ENCODE measurements around the gene ZP1.
"Not testable (repeated sequence)": the region's sequence is repeated elsewhere in the genome, so short reads cannot be mapped to it uniquely, and the experiment has no call there.

The ZP1 gene

DNA sequence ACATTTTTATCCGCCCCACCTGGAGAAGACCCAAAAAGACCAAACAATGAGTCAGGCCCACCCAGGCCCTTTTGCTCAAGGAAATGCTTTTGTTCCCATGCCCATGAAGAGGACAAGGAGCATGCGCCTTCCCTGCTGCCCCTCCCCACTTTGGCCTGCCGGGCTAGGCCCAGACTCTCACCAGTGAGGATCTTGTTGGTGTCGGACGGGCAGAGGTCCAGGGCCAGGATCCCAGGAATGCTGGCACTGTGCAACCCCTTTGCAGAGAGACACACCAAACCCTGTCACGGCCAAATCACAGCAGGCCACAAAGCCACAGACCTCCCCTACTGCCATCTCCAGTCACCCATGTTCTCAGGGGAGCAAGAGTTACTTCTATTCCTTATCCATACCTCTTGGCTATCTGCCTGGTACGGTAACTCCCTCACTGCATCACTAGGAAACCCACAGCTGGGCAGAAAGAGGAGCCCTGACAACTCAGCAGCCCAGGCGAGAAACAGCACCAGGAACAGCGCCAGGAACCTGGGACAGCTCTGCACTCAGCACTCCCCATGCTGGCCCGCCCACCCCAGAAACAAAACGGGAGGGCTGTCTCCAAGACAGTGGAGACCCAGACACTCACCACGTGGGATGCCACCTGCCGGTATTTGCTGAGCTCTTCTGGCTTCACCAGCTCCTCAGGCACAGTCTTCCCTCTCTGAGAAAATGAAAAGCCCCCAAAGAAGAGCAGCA, 33.5 kb downstream of the ZP1 start:
- TF ChIP-seq CTCF (IDR thresholded peaks at IDR 0.05) (no peak), ZFX (IDR thresholded peaks at IDR 0.05; ENCODE audit: borderline replicate concordance) (no peak)
- no peak overlapping the region for H3K27ac ChIP-seq

DNA sequence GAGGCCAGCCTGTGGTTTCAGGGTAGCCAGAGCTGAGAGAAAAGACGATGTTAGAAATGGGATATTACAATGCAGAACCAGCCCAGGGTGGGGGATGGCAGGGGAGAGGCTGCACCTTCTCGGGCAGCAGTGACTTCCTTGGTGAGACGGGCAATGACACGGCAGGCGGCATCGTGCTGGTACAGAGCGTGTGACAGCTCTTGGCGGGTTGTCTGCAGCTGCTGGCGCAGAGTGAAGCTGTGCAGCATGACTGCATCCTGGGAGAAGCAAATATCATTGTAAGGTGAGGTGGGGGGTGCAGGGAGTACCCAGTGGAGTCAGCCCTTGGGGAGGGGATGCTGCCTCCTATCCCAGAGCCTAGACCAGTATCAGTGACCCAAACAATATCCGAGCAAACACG, 35.3 kb downstream of the ZP1 start:
- H3K27ac ChIP-seq, result no peak overlapping the region
- TF ChIP-seq CTCF (IDR thresholded peaks at IDR 0.05) (no peak), ZFX (IDR thresholded peaks at IDR 0.05; ENCODE audit: borderline replicate concordance) (no peak)

- TF ChIP-seq CTCF (IDR thresholded peaks at IDR 0.05), result no peak
- no peak for TF ChIP-seq ZFX (IDR thresholded peaks at IDR 0.05; ENCODE audit: borderline replicate concordance)
- H3K27ac ChIP-seq, result peak overlapping the region; percentile 91
Measured at GRCh38 chr11:60905047-60905446, 37.7 kb downstream of the ZP1 start.

- peak overlapping the region; percentile 91 for H3K27ac ChIP-seq
- TF ChIP-seq CTCF (IDR thresholded peaks at IDR 0.05) (no peak), ZFX (IDR thresholded peaks at IDR 0.05; ENCODE audit: borderline replicate concordance) (no peak)
Measured at GRCh38 chr11:60905551-60906113, 38.3 kb downstream of the ZP1 start.

- TF ChIP-seq CTCF (IDR thresholded peaks at IDR 0.05), result no peak
- no peak for TF ChIP-seq ZFX (IDR thresholded peaks at IDR 0.05; ENCODE audit: borderline replicate concordance)
- peak within 1 kb of the TSS; percentile 91 for H3K27ac ChIP-seq
Measured at GRCh38 chr11:60906132-60906972, 39.0 kb downstream of the ZP1 start, which contains the start of gene PRPF19. Gene PRPF19, minus strand, starts transcription at chr11:60906585. Its CDS starts 203 bp downstream, at chr11:60906382.

DNA sequence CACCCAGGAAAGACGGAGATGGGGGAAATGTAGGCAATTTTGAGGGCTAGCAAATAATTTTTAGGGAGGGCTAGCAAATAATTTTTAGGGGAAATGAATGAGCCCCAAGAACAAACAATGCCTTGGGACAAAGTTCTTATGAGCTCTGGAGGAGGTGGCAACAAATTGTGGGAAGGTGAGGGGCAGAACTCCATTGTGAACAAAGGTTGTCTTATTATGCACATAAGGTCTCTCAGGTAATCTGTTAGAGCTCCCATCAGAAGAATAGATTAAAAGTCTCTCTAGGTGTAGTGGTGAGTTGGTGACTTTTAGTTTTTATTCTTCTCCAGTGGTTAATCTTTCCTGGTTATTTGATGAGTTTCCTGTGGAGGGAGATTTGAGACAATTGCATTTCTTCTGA, 41.5 kb downstream of the ZP1 start:
- H3K27ac ChIP-seq, result no peak overlapping the region
- TF ChIP-seq CTCF (IDR thresholded peaks at IDR 0.05), result no peak
- TF ChIP-seq ZFX (IDR thresholded peaks at IDR 0.05; ENCODE audit: borderline replicate concordance), result no peak

GRCh38 chr11:60909680-60910280, 42.4 kb downstream of the ZP1 start:
- not testable (repeated sequence) for H3K27ac ChIP-seq

Data from 22Rv1 (cell line).